B cell (primary cell): ENCODE results near the gene NAALADL1. TPM values are rescaled to one million over a fixed set of nuclear protein-coding genes. Genes with fewer than 3 reads are reported as not detected.

Experiments
- ATAC-seq: fragments of 200-7000 bp; cut with Tn5 transposase; one replicate; pipeline ENCODE4 v1.10.0; 2021; ENCODE audit warnings: low read depth, mild to moderate bottlenecking, moderate number of reproducible peaks, moderate library complexity
- CTCF ChIA-PET: fragments of 350-600 bp; sonication (Branson Sonifier 250); formaldehyde crosslinking; loops from one replicate; lab custom pipeline; 2021; ENCODE audit warnings: antibody characterized with exemption, inconsistent platforms; lab: Charles Lee
- POLR2A ChIA-PET: fragments of 350-600 bp; sonication (Branson Sonifier 250); formaldehyde crosslinking; loops from one replicate; lab custom pipeline; 2021; ENCODE audit warnings: antibody characterized with exemption; lab: Charles Lee
- DNase-seq: peaks from one replicate; pipeline ENCODE4 v3.0.0; 2013
- H2AFZ ChIP-seq: 2 replicates; pipeline ENCODE4 v1.6.1; 2012; ENCODE audit warnings: mild to moderate bottlenecking, low read depth, low read length; ENCODE audit not compliant: insufficient read depth, poor library complexity, severe bottlenecking
- H3K27ac ChIP-seq, 2 donors: 1 replicate in 1 of 2; 2 replicates in 1 of 2; pipeline ENCODE4 v1.5.1; 2012 to 2013; ENCODE audit warnings: low read length in 2 of 2, mild to moderate bottlenecking in 2 of 2, moderate library complexity in 1 of 2
- H3K27me3 ChIP-seq, 4 experiments: fragments of 200-600 bp in 1 of 4; sonication (generic) in 1 of 4; replicated peaks in 1 of 4; 1 replicate in 2 of 4; 2 replicates in 2 of 4; pipeline versions ENCODE4 v1.6.1 to v1.7.0; 2013 to 2016; ENCODE audit warnings: low read length in 3 of 4, mild to moderate bottlenecking in 2 of 4, mixed read lengths in 1 of 4, moderate library complexity in 1 of 4; ENCODE audit not compliant: insufficient read depth in 4 of 4, control insufficient read depth in 3 of 4; ENCODE audit errors: control extremely low read depth in 1 of 4
- H3K36me3 ChIP-seq, 2 experiments: replicated peaks in 1 of 2; 1 replicate in 1 of 2; 2 replicates in 1 of 2; pipeline versions ENCODE4 v1.6.1 to v1.7.1; 2013; ENCODE audit warnings: low read length in 1 of 2; ENCODE audit not compliant: insufficient read depth in 2 of 2, control insufficient read depth in 1 of 2; ENCODE audit errors: control extremely low read depth in 1 of 2, extremely low read depth in 1 of 2
- H3K4me1 ChIP-seq, 2 donors: fragments of 200-600 bp in 1 of 2; sonication (generic) in 1 of 2; 1 replicate in 1 of 2; 2 replicates in 1 of 2; pipeline versions ENCODE4 v1.5.1 to v1.6.1; 2013 to 2017; ENCODE audit warnings: low read length in 2 of 2; ENCODE audit not compliant: control insufficient read depth in 2 of 2, insufficient read depth in 2 of 2
- H3K4me2 ChIP-seq: replicated peaks from 2 replicates; pipeline ENCODE3; 2012; ENCODE audit warnings: mild to moderate bottlenecking, low read depth, low read length; ENCODE audit not compliant: poor library complexity, severe bottlenecking
- H3K4me3 ChIP-seq, 5 experiments: fragments of 200-600 bp in 1 of 5; sonication (generic) in 1 of 5; 1 replicate in 3 of 5; 2 replicates in 2 of 5; pipeline versions ENCODE4 v1.5.1 to v1.7.0; 2011 to 2016; ENCODE audit warnings: low read length in 4 of 5, mild to moderate bottlenecking in 4 of 5, low read depth in 2 of 5, control low read depth in 1 of 5, moderate library complexity in 1 of 5; ENCODE audit not compliant: insufficient read depth in 1 of 5; ENCODE audit errors: control extremely low read depth in 1 of 5, extremely low read depth in 1 of 5
- H3K79me2 ChIP-seq: fragments of 200-600 bp; sonication (generic); one replicate; pipeline ENCODE4 v1.6.0; 2016; ENCODE audit warnings: low read length; ENCODE audit not compliant: control insufficient read depth, insufficient read depth
- H3K9ac ChIP-seq: fragments of 200-600 bp; sonication (generic); 2 replicates; pipeline ENCODE4 v1.6.1; 2017; ENCODE audit warnings: mild to moderate bottlenecking, low read length, moderate library complexity
- H3K9me3 ChIP-seq, 3 donors: one replicate each; pipeline versions ENCODE4 v1.6.1 to v1.7.1; 2013; ENCODE audit warnings: low read length in 2 of 3; ENCODE audit not compliant: control insufficient read depth in 2 of 3, insufficient read depth in 1 of 3; ENCODE audit errors: control extremely low read depth in 1 of 3
- H4K20me1 ChIP-seq: 2 replicates; pipeline ENCODE4 v1.6.0; 2012; ENCODE audit warnings: mild to moderate bottlenecking, low read length; ENCODE audit not compliant: insufficient read depth, control insufficient read depth, poor library complexity, severe bottlenecking
- H3K27ac Mint-ChIP-seq: one replicate; pipeline ENCODE4 v1.8.0; 2021; ENCODE audit warnings: mixed read lengths
- H3K27me3 Mint-ChIP-seq: one replicate; pipeline ENCODE4 v1.8.0; 2021; ENCODE audit warnings: mixed read lengths
- H3K4me1 Mint-ChIP-seq: one replicate; pipeline ENCODE4 v1.8.0; 2021; ENCODE audit warnings: mixed read lengths
- H3K4me3 Mint-ChIP-seq: one replicate; pipeline ENCODE4 v1.8.0; 2021; ENCODE audit warnings: mixed read lengths
- H3K9me3 Mint-ChIP-seq: one replicate; pipeline ENCODE4 v1.8.0; 2022; ENCODE audit warnings: mixed read lengths; ENCODE audit not compliant: insufficient read depth
- CTCF ChIP-seq: fragments of 200-600 bp; IDR thresholded peaks from one replicate; pipeline ENCODE4 v1.8.0; 2022; ENCODE audit warnings: antibody characterized with exemption, mild to moderate bottlenecking
- EZH2 ChIP-seq: IDR thresholded peaks from 2 replicates; pipeline ENCODE4 v1.6.1; 2012; ENCODE audit warnings: borderline replicate concordance, low read depth, mild to moderate bottlenecking, moderate library complexity, low read length; ENCODE audit not compliant: insufficient read depth, poor library complexity, severe bottlenecking
- WGBS: methylation state at CpG from one replicate; pipeline ENCODE4 v1.1.5; 2013; ENCODE audit warnings: missing lambda C conversion rate; ENCODE audit not compliant: insufficient coverage; 5-methylcytosine and 5-hydroxymethylcytosine counted together
- intact Hi-C: fragments of 100-400 bp; cut with micrococcal nuclease; formaldehyde crosslinking; loops from one replicate; pipeline ENCODE4 v1.10.0; 2022
- polyA plus RNA-seq: library from polyadenylated mRNA; depleted of rRNA; stranded (reverse); fragments of >200 nt; gene quantifications from 2 replicates; pipeline ENCODE4 v1.2.3, GENCODE V29; 2012
- total RNA-seq, 2 donors: library from RNA; stranded (reverse); fragments of 120-200 nt in 1 of 2; gene quantifications; 1 replicate in 1 of 2; 2 replicates in 1 of 2; pipeline versions ENCODE4 v1.2.3 to v1.2.4, GENCODE V29; 2013 to 2022

The NAALADL1 gene
- total and polyA plus RNA-seq, 2 donors (not counting 1 experiment from before 2014, with no cell fraction given): 23.0 to 40.2 TPM

DNA sequence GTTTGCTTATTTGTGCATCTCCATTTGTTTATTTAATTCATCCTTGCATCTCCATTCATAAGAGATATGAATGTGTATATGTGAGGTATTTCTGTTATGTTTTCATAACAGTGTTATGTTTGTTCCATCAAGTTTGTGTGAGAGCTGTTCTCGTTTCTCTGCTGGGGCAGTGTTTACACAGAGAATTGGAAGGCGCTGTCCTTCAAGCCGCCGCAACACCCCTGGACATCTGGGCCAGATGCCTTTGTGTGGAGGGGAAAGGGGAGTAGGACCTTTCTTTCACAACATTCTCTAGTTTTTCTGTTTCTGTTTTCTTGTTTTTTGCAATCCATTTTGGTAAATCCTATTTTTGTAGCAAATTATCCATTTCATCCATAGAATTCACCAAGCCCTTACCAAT lies 46.3 kb upstream of the NAALADL1 start:
- ChIA-PET CTCF (no interaction called here), POLR2A (no interaction called here)
- H3K27ac Mint-ChIP-seq: no peak overlapping the region

DNA sequence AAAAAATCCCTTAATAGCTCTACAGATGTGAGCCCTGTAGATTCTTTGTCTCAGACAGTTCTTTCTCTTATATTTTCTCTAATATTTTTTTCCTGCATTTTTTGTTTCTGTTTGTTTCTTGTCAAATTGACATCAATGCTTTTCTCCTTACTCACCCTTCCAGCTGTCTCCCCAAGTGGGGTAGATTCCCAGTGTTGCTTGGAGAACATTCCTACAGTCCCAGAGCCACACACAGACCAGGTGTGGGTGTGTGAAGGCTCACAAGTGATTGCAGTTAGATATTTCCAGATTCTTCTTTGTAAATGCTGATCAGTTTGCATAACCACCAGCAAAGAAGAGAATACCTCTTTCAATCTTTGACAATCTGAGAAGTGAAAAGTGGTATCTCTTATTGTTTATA lies 45.1 kb upstream of the NAALADL1 start:
- no peaks in the 10 kb centered on the region for H3K4me1 ChIP-seq
- no peak overlapping the region for H3K27ac ChIP-seq
- no peak overlapping the region for H3K4me2 ChIP-seq
- no peak overlapping the region for H3K4me3 ChIP-seq
- intact Hi-C loops: no loop called here
- H4K20me1 ChIP-seq: peaks cover 26% of the 10 kb centered on the region
- ATAC-seq (no peak), DNase-seq (no peak)
- Mint-ChIP-seq H3K9me3 (no peaks in the 10 kb centered on the region), H3K27ac (no peak overlapping the region), H3K27me3 (no peaks in the 10 kb centered on the region), H3K4me3 (no peak overlapping the region), H3K4me1 (peaks cover 11% of the 10 kb centered on the region)
- peaks cover 0 to 45% of the 10 kb centered on the region in 2 experiments for H3K36me3 ChIP-seq
- H3K79me2 ChIP-seq: peaks cover 57% of the 10 kb centered on the region
- H3K27me3 ChIP-seq: no peaks in the 10 kb centered on the region
- H2AFZ ChIP-seq: no peak overlapping the region
- CTCF ChIA-PET: interaction anchor here (0.6 to 10.2 kb wide), 3 partner anchors 7 to 89 kb away, joined by 3 to 96 read pairs (median 3); partner anchors contain the start of gene TM7SF2
- POLR2A ChIA-PET: no interaction called here
- H3K9ac ChIP-seq: no peak overlapping the region
- TF ChIP-seq EZH2 (no peak), CTCF (no peak)
- no peaks in the 10 kb centered on the region for H3K9me3 ChIP-seq

More for the DNA sequence above, 46.3 kb upstream of the NAALADL1 start:
- Histone ChIP-seq H3K79me2 (peaks cover 55% of the 10 kb centered on the region), H2AFZ (no peak overlapping the region), H3K4me3 (no peak overlapping the region), H3K9ac (no peak overlapping the region), H3K9me3 (no peaks in the 10 kb centered on the region), H3K27ac (no peak overlapping the region), H3K36me3 (peaks cover 0 to 52% of the 10 kb centered on the region in 2 experiments), H3K4me1 (no peaks in the 10 kb centered on the region), H4K20me1 (peaks cover 23% of the 10 kb centered on the region), H3K27me3 (no peaks in the 10 kb centered on the region), H3K4me2 (no peak overlapping the region)
- intact Hi-C loops: no loop called here
- Mint-ChIP-seq H3K4me1 (peaks cover 6% of the 10 kb centered on the region), H3K27me3 (no peaks in the 10 kb centered on the region), H3K9me3 (no peaks in the 10 kb centered on the region), H3K4me3 (no peak overlapping the region)
- no peak for ATAC-seq
- no CpG with 5 or more reads among the region's 4 CpGs for WGBS
- no peak for DNase-seq
- TF ChIP-seq EZH2 (no peak), CTCF (no peak)
